ENCODE data around the gene TMEM190.

DNA sequence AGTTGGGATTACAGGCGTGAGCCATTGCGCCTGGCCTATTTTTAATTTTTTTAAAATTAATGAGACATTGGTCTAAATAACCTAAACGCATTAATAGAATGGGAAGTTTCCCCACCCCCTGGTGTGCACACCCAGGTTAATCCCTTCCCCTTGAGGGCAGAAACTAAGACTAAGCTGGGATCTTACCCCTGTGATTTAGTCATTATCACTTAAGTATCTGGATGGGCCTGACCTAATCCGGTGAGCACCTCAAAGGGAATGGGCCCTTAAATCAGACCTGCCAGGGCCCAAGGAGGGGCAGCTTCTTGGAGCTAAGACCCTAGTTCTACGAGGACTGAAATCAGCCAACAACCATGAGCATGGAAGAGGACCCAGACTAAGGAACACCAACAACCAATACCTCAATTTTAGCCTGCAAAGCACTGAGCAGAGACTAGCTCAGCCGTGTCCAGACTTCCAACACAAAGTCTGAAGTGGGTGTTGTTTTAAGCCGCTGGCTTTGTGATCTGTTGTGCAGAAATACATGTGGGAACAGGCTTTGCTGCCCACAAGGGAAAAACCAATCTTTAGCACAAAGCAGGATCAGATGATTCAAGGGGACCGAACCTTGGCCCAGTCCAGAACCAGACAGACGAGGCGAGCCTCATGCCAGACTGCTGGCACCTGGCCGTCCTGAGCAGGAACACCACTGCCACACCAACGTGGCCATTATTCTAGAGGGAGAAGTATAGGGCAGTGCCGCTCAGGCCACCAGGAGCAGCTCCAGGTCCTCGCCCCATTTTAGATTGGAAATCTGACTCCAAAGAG is 23.9 kb downstream of the TMEM190 start:
- TF ChIP-seq, protein P1, sequence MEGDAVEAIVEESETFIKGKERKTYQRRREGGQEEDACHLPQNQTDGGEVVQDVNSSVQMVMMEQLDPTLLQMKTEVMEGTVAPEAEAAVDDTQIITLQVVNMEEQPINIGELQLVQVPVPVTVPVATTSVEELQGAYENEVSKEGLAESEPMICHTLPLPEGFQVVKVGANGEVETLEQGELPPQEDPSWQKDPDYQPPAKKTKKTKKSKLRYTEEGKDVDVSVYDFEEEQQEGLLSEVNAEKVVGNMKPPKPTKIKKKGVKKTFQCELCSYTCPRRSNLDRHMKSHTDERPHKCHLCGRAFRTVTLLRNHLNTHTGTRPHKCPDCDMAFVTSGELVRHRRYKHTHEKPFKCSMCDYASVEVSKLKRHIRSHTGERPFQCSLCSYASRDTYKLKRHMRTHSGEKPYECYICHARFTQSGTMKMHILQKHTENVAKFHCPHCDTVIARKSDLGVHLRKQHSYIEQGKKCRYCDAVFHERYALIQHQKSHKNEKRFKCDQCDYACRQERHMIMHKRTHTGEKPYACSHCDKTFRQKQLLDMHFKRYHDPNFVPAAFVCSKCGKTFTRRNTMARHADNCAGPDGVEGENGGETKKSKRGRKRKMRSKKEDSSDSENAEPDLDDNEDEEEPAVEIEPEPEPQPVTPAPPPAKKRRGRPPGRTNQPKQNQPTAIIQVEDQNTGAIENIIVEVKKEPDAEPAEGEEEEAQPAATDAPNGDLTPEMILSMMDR (IDR thresholded peaks at IDR 0.05 in 8 of 11, conservative IDR thresholded peaks at IDR 0.05 in 3 of 11): no peak
- TF ChIP-seq POLR2A (IDR thresholded peaks at IDR 0.05): no peak
